Activated T-helper 1 cell treated with anti-CD3 and anti-CD28 coated beads, Interleukin-12 subunit alpha, Interleukin-12 subunit beta, Interleukin-2, Interleukin-4 antibody, amounts not matched to agents 30 ng/mL and 10 ng/mL and 1 ng/mL, durations not matched to agents 14 hours and 24 hours and 36 hours (primary cell): Measurements from ENCODE around the gene SCN4B. TPM values are rescaled to one million over a fixed set of nuclear protein-coding genes. Genes with fewer than 3 reads are reported as not detected.

Experiments used
- DNase-seq: peaks from one replicate; pipeline ENCODE4 v3.0.0; 2021; ENCODE audit warnings: low spot score
- H3K27ac Mint-ChIP-seq: one replicate; pipeline ENCODE4 v1.8.0; 2021; ENCODE audit warnings: mild to moderate bottlenecking, mixed read lengths
- H3K27me3 Mint-ChIP-seq: one replicate; pipeline ENCODE4 v1.8.0; 2022; ENCODE audit warnings: mild to moderate bottlenecking, moderate library complexity, mixed read lengths; ENCODE audit not compliant: insufficient read depth
- H3K36me3 Mint-ChIP-seq: one replicate; pipeline ENCODE4 v1.8.0; 2021; ENCODE audit warnings: low read depth, mixed read lengths
- H3K4me1 Mint-ChIP-seq: one replicate; pipeline ENCODE4 v1.8.0; 2021; ENCODE audit warnings: low read depth, mixed read lengths
- H3K4me3 Mint-ChIP-seq: one replicate; pipeline ENCODE4 v1.8.0; 2021; ENCODE audit warnings: mild to moderate bottlenecking, moderate library complexity, mixed read lengths
- H3K9me3 Mint-ChIP-seq: one replicate; pipeline ENCODE4 v1.8.0; 2021; ENCODE audit warnings: mixed read lengths
- intact Hi-C: fragments of 100-400 bp; cut with micrococcal nuclease; formaldehyde crosslinking; loops from one replicate; pipeline ENCODE4 v1.15.1; 2024
- total RNA-seq: library from RNA; stranded (reverse); gene quantifications from 2 replicates; pipeline ENCODE4 v1.2.3, GENCODE V29; 2022

SCN4B gene
- total RNA-seq, 1 donor from 2014 or later, result 0.08 TPM

GRCh38 chr11:118155776-118156530 lies 3.3 kb upstream of the SCN4B start:
- no peaks in the 10 kb centered on the region for H3K9me3 Mint-ChIP-seq
- H3K4me1 Mint-ChIP-seq, result peaks cover 9% of the 10 kb centered on the region
- no peak for DNase-seq
- H3K36me3 Mint-ChIP-seq, result no peaks in the 10 kb centered on the region
- no peak overlapping the region for H3K27ac Mint-ChIP-seq
- no peak overlapping the region for H3K4me3 Mint-ChIP-seq
- intact Hi-C loops, result no loop called here
- H3K27me3 Mint-ChIP-seq, result peaks cover 74% of the 10 kb centered on the region

GRCh38 chr11:118154641-118155040 lies 2.0 kb upstream of the SCN4B start:
- Mint-ChIP-seq H3K27ac (no peak overlapping the region), H3K4me3 (no peak overlapping the region), H3K36me3 (no peaks in the 10 kb centered on the region), H3K4me1 (peaks cover 9% of the 10 kb centered on the region), H3K27me3 (peaks cover 82% of the 10 kb centered on the region), H3K9me3 (no peaks in the 10 kb centered on the region)
- intact Hi-C loops, result no loop called here
- no peak for DNase-seq

GRCh38 chr11:118153976-118154375 lies 1.4 kb upstream of the SCN4B start:
- Mint-ChIP-seq H3K27me3 (peaks cover 79% of the 10 kb centered on the region), H3K9me3 (no peaks in the 10 kb centered on the region), H3K36me3 (no peaks in the 10 kb centered on the region), H3K27ac (no peak overlapping the region), H3K4me1 (peaks cover 9% of the 10 kb centered on the region), H3K4me3 (peak overlapping the region; percentile 59)
- intact Hi-C loops, result loop anchor here (1.0 kb wide), 1 partner anchor 9 kb away; no protein-coding TSS in a partner anchor
- DNase-seq, result no peak

DNA sequence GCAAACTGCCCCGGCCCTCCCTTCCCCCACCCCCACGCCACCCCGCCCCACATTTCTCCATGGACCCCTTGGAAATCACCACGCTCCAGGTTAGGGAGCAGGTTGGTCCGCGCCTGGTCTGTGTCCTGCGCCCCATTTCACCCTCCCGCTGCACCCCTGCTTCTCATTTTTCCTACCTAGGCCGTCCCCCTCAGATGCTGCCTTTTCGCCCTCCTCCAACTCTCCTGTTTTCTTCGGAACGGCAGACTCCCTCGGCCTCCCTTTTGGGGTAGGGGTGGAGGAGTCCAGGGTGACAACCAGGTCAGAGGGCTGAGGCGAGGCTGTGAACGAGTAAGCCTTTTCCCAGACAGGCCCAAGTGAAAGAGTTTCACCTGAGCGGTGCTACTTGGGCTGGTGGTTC lies 893 bp upstream of the SCN4B start:
- DNase-seq, result no peak
- intact Hi-C loops, result loop anchor here (1.0 kb wide), 1 partner anchor 8 kb away; no protein-coding TSS in a partner anchor
- Mint-ChIP-seq H3K27me3 (peaks cover 76% of the 10 kb centered on the region), H3K27ac (no peak overlapping the region), H3K9me3 (no peaks in the 10 kb centered on the region), H3K4me1 (peaks cover 9% of the 10 kb centered on the region), H3K4me3 (peak overlapping the region; percentile 59), H3K36me3 (no peaks in the 10 kb centered on the region)

DNA sequence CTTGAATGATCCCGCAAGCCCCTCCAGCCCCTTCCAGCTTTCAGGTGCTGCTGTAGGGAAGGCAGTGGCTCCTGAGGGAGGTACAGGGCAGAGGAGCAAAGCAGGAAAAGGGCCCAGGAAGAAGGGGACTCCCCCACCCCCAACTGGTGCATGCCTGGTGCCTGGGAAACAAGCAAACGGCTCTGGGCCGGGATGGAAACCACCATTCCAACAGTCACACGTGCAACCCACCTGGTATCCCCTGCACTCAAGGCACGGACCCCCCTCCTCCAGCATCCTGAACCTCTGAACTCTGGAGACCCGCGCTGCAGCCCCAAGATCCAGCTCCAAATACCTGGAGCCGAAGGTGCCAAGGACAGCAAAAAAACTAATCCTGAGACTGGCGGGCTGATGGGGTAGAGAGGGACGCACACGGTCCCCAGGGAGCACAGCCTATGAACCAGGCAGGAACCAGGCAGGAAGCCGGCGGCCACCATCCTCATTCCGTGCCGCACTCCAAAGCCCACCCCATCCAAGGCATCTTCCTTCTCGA lies 537 bp downstream of the SCN4B start:
- Mint-ChIP-seq H3K9me3 (no peaks in the 10 kb centered on the region), H3K27me3 (peaks cover 69% of the 10 kb centered on the region), H3K4me3 (peak overlapping the region; percentile 15), H3K4me1 (peaks cover 8% of the 10 kb centered on the region), H3K27ac (no peak overlapping the region), H3K36me3 (no peaks in the 10 kb centered on the region)
- DNase-seq, result no peak
- intact Hi-C loops, result no loop called here

DNA sequence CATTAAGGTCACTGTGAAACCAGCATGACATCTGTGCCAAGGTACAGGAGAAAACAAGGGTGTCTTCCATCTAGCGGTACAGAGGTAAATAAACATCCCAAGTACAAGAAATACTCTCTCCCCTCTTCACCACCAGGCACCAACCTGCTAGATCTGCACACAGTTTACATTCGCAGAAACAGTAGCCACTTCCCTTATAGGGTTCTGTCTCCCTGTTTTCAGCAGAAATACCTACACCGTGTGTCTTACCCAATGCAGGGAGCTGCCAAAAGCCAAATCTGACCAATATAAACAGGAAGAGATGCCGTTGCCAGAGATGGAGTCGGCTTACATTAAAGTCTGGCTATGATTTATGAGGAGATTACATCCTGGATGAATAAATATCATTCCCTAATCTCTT lies 1.2 kb downstream of the SCN4B start:
- Mint-ChIP-seq H3K4me3 (peak overlapping the region; percentile 50), H3K27ac (no peak overlapping the region), H3K36me3 (no peaks in the 10 kb centered on the region), H3K27me3 (peaks cover 66% of the 10 kb centered on the region), H3K4me1 (peaks cover 4% of the 10 kb centered on the region), H3K9me3 (no peaks in the 10 kb centered on the region)
- DNase-seq, result no peak
- intact Hi-C loops, result no loop called here

DNA sequence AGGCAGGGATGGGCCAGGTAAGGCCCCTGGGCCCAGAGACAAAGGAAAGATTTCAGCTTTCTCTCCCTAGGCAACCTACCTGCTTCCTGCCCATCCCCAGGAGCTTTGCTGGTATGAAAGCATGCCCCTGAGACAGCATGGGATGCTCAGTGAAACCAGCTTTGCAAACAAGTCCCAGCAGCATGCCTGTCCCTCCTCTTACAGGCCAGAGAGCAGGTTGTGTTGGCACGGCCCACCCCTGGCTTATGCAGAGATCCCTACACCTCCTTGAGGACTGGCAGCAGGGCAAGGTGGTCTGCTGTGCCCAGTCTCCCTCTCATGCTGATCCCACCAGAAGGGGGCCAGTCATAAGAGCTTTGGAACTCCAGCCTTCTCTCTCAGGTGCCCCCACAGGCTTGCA lies 3.1 kb downstream of the SCN4B start:
- no peaks in the 10 kb centered on the region for H3K9me3 Mint-ChIP-seq
- intact Hi-C loops, result loop anchor here (5.0 kb wide), 2 partner anchors 93 to 193 kb away; partner anchors contain the start of genes CD3D and CD3G
- H3K36me3 Mint-ChIP-seq, result no peaks in the 10 kb centered on the region
- no peak for DNase-seq
- peaks cover 61% of the 10 kb centered on the region for H3K27me3 Mint-ChIP-seq
- H3K4me1 Mint-ChIP-seq, result peaks cover 6% of the 10 kb centered on the region
- H3K27ac Mint-ChIP-seq, result no peak overlapping the region
- no peak overlapping the region for H3K4me3 Mint-ChIP-seq

GRCh38 chr11:118148856-118149255 lies 3.8 kb downstream of the SCN4B start:
- DNase-seq, result no peak
- no peaks in the 10 kb centered on the region for H3K36me3 Mint-ChIP-seq
- H3K4me1 Mint-ChIP-seq, result peaks cover 6% of the 10 kb centered on the region
- intact Hi-C loops, result loop anchor here (5.0 kb wide), 2 partner anchors 93 to 193 kb away; partner anchors contain the start of genes CD3D and CD3G
- H3K4me3 Mint-ChIP-seq, result no peak overlapping the region
- H3K27ac Mint-ChIP-seq, result no peak overlapping the region
- H3K27me3 Mint-ChIP-seq, result peaks cover 61% of the 10 kb centered on the region
- no peaks in the 10 kb centered on the region for H3K9me3 Mint-ChIP-seq

- intact Hi-C loops, result loop anchor here (5.0 kb wide), 2 partner anchors 94 to 194 kb away; partner anchors contain the start of genes CD3D and CD3G
- peaks cover 7% of the 10 kb centered on the region for H3K4me1 Mint-ChIP-seq
- H3K9me3 Mint-ChIP-seq, result no peaks in the 10 kb centered on the region
- no peak overlapping the region for H3K27ac Mint-ChIP-seq
- H3K36me3 Mint-ChIP-seq, result no peaks in the 10 kb centered on the region
- H3K4me3 Mint-ChIP-seq, result no peak overlapping the region
- DNase-seq, result no peak
- H3K27me3 Mint-ChIP-seq, result peaks cover 60% of the 10 kb centered on the region
Measured at GRCh38 chr11:118148240-118148639, 4.4 kb downstream of the SCN4B start.

DNA sequence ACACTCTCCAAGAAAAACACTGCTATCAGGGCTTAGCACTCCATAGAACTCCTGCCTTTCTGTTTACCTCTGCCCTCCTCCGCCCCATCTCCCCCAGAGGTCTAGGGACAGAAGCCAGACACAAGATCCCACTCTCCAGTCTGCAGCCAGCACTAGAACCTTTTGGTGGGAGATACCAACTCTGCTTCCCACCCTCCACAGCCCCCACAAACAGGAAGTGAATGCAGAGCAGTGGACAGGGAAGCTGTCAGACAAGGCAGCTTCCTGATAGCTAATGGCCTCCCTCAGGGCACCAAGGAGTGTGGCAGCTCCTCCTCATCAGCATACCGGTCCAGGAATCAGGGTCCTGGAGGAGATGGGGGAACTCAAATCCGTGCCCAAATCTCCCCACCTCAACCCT lies 5.1 kb downstream of the SCN4B start:
- no peak for DNase-seq
- no peak overlapping the region for H3K27ac Mint-ChIP-seq
- H3K9me3 Mint-ChIP-seq, result no peaks in the 10 kb centered on the region
- peaks cover 59% of the 10 kb centered on the region for H3K27me3 Mint-ChIP-seq
- intact Hi-C loops, result loop anchor here (5.0 kb wide), 2 partner anchors 95 to 195 kb away; partner anchors contain the start of genes CD3D and CD3G
- no peak overlapping the region for H3K4me3 Mint-ChIP-seq
- peaks cover 14% of the 10 kb centered on the region for H3K4me1 Mint-ChIP-seq
- H3K36me3 Mint-ChIP-seq, result no peaks in the 10 kb centered on the region

DNA sequence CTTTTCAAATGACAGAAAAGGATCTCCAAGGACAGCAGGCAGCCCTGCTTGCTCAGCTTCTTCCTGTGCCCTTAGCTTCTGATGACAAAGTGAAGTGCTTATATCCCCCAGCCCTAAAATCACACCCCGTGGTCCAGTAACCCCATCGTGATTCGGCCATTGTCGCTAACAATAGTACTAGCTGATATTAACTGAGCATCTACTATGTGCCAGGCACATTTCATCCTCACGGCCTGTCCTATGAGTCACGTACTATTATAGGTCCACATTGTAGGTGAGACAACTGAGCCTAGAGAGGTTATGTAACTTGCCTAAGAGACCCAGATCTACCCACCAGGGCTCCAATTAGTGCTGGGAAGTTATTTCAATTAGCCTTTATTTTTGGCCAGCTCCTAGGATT lies 6.1 kb downstream of the SCN4B start:
- Mint-ChIP-seq H3K27me3 (peaks cover 53% of the 10 kb centered on the region), H3K36me3 (no peaks in the 10 kb centered on the region), H3K4me3 (peak overlapping the region; percentile 85), H3K27ac (peak overlapping the region; percentile 66), H3K9me3 (no peaks in the 10 kb centered on the region), H3K4me1 (peaks cover 17% of the 10 kb centered on the region)
- intact Hi-C loops, result loop anchor here (5.0 kb wide), 2 partner anchors 96 to 196 kb away; partner anchors contain the start of genes CD3D and CD3G
- no peak for DNase-seq

DNA sequence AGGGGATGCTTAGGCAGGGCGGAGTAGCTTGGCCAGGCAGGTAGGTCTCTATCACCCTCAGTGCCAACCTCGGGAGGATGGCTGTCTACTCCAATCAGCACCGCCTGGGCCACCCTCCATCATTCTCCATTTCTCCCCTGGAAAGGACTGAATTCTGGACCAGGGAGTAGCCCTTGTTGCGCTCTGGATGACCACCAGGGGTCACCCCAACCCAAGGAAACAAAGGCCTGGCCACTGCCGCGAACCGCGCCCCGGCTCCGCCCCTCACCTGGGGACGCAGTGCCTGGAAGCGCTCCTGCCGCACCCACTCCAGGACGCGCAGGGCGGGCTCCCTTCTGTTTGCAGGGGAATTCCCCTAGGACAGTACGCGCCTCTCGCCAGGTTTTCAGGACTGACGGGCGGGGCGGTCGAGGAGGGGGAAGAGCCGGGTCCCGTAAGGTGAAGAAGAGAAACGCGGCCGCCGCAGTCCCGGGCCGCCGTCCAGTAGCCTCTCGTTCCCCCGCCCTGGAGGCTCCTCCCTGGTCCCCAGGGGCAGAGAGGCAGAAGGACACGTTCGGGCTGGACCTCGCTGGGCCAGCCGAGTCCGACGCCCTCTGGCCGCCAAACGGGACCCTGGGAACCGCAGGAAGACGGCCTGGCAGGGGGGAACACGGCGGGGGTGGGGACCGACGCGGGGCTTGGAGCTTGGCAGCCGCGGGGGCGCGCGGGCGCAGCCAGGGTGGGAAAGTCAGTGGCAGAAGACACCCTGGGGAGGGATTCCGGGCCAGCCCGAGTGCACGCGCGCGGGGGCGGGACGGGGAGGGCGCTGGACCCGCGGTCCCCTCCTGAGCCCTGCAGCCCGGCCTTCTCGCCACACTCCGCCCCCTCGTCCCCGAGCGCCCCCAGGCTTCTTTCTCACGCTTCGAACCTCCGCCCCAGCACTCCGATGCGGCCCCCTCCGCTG lies 7.1 kb downstream of the SCN4B start:
- peak overlapping the region; percentile 70 for H3K27ac Mint-ChIP-seq
- peak; percentile 86 for DNase-seq
- H3K4me3 Mint-ChIP-seq, result peak overlapping the region; percentile 87
- intact Hi-C loops, result loop anchor here (1.0 to 5.0 kb wide), 12 partner anchors 8 to 514 kb away; partner anchors contain the start of genes ATP5MG, CD3D, CD3G and UBE4A
- H3K36me3 Mint-ChIP-seq, result no peaks in the 10 kb centered on the region
- peaks cover 48% of the 10 kb centered on the region for H3K27me3 Mint-ChIP-seq
- H3K4me1 Mint-ChIP-seq, result peaks cover 17% of the 10 kb centered on the region
- no peaks in the 10 kb centered on the region for H3K9me3 Mint-ChIP-seq
